Type B pancreatic cell (in vitro differentiated cells): ENCODE measurements around the gene FAM90A1. TPM values are rescaled to one million over a fixed set of nuclear protein-coding genes. Genes with fewer than 3 reads are reported as not detected.
"Not testable (repeated sequence)": the region's sequence is repeated elsewhere in the genome, so short reads cannot be mapped to it uniquely, and the experiment has no call there.

Experiments
- DNase-seq: peaks from one replicate; pipeline ENCODE4 v3.0.0; 2021; ENCODE audit warnings: mixed read lengths; ENCODE audit not compliant: unreplicated experiment; ENCODE audit errors: extremely low spot score
- H3K27ac Mint-ChIP-seq: 2 replicates; pipeline ENCODE4 v1.8.0; 2021; ENCODE audit warnings: mild to moderate bottlenecking, mixed read lengths
- H3K27me3 Mint-ChIP-seq: 2 replicates; pipeline ENCODE4 v1.8.0; 2021; ENCODE audit warnings: mixed read lengths
- H3K36me3 Mint-ChIP-seq: 2 replicates; pipeline ENCODE4 v1.8.0; 2021; ENCODE audit warnings: mixed read lengths
- H3K4me1 Mint-ChIP-seq: one replicate; pipeline ENCODE4 v1.8.0; 2021; ENCODE audit warnings: mixed read lengths; ENCODE audit not compliant: unreplicated experiment
- H3K4me3 Mint-ChIP-seq: 2 replicates; pipeline ENCODE4 v1.8.0; 2021; ENCODE audit warnings: mild to moderate bottlenecking, mixed read lengths
- H3K9me3 Mint-ChIP-seq: 2 replicates; pipeline ENCODE4 v1.8.0; 2021; ENCODE audit warnings: mixed read lengths
- CTCF ChIP-seq: fragments of 200-600 bp; sonication (generic); conservative IDR thresholded peaks from 2 replicates; pipeline ENCODE4 v1.5.0; 2021; ENCODE audit warnings: antibody characterized with exemption, mild to moderate bottlenecking
- total RNA-seq: library from RNA; stranded (reverse); gene quantifications from 2 replicates; pipeline ENCODE4 v1.2.1, GENCODE V29; 2021; ENCODE audit warnings: low replicate concordance

Gene FAM90A1
- total RNA-seq, 1 donor from 2014 or later, result not detected

GRCh38 chr12:8241917-8242621 is 14.7 kb upstream of the FAM90A1 start:
- Mint-ChIP-seq H3K4me3 (peak overlapping the region; percentile 95), H3K27ac (peak overlapping the region; percentile 87)
- not testable (repeated sequence) for DNase-seq, H3K9me3 Mint-ChIP-seq, H3K27me3 Mint-ChIP-seq, H3K36me3 Mint-ChIP-seq, H3K4me1 Mint-ChIP-seq

DNA sequence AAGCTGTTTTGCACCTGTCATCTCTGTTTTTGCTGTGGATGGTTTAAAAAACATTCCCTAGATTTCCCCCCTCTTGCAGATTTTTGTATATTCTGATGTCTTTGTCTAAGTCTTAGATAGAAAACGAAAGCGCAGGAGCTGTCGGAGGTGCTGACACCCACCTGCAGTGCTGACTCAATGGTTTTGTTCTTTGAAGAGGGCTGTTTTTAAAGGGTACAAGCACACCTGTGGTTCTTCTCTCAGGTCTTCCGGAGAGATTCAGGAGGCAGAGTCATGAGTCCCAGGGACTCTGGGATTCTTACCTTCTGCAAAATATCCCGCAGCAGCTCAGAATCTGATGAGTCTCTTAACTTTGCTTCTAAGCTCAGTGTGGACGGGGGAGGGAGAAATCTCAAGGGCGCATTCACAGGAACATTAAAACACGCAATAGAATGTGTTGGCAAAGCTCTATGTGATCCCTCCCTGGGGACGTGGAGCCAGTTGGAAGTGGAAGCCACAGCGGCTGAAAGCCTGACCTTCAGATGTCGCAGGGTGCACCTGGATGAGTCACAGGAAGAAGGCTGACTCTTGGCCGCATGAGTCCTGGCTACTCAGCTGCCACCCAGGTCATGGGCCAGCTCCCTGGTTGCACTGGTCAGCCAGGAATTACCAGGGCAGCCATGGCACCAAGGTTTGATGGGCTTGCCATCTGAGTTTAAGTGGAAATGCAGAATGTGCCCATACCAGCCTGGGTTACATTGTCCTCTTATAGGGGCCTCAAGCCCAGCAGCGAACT is 13.1 kb upstream of the FAM90A1 start:
- H3K4me1 Mint-ChIP-seq, H3K36me3 Mint-ChIP-seq, DNase-seq, H3K9me3 Mint-ChIP-seq, H3K27me3 Mint-ChIP-seq, H3K27ac Mint-ChIP-seq, H3K4me3 Mint-ChIP-seq: not testable (repeated sequence)

GRCh38 chr12:8237031-8237430 is 9.6 kb upstream of the FAM90A1 start:
- not testable (repeated sequence) for H3K36me3 Mint-ChIP-seq, DNase-seq, H3K4me1 Mint-ChIP-seq, H3K4me3 Mint-ChIP-seq, H3K27me3 Mint-ChIP-seq, H3K9me3 Mint-ChIP-seq
- peak overlapping the region; percentile 48 for H3K27ac Mint-ChIP-seq

- not testable (repeated sequence) for H3K4me3 Mint-ChIP-seq, H3K9me3 Mint-ChIP-seq, H3K27ac Mint-ChIP-seq, H3K4me1 Mint-ChIP-seq, DNase-seq, H3K27me3 Mint-ChIP-seq, H3K36me3 Mint-ChIP-seq
Measured at GRCh38 chr12:8235316-8236157, 8.1 kb upstream of the FAM90A1 start.

GRCh38 chr12:8234746-8235145 is 7.3 kb upstream of the FAM90A1 start:
- not testable (repeated sequence) for H3K4me3 Mint-ChIP-seq, H3K27me3 Mint-ChIP-seq, H3K36me3 Mint-ChIP-seq, H3K4me1 Mint-ChIP-seq, DNase-seq, H3K9me3 Mint-ChIP-seq, H3K27ac Mint-ChIP-seq

DNA sequence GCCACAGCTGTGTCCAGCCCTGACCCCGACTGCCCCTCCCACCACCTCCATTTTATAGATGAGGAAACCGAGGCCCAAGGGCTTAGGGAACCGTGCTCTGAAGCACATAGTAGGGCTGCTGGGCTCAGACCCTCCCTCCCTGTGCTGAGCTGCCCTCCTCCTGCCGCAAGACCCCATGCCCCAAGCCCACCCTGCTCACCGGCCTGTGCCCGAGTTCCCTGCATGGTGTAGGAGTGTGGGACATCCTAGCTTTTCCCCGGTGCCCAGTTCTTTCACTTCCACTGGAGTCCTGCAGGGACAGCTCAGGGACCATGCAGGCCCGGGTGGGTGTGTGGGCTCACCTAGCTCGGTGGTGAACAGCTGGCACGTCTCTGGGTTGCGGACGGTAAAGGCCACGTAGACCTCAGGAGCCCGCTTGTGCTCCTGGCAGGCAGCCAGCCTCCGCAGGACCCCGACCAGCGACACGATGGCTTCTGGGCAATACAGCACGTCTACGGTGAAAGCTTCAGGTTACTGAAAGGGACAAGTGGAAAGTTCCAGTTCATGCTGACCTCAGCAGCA is 6.6 kb upstream of the FAM90A1 start:
- not testable (repeated sequence) for H3K4me3 Mint-ChIP-seq, DNase-seq, H3K27me3 Mint-ChIP-seq, H3K27ac Mint-ChIP-seq, H3K9me3 Mint-ChIP-seq, H3K4me1 Mint-ChIP-seq, H3K36me3 Mint-ChIP-seq

- not testable (repeated sequence) for H3K4me1 Mint-ChIP-seq, H3K27ac Mint-ChIP-seq, H3K36me3 Mint-ChIP-seq, H3K4me3 Mint-ChIP-seq, H3K9me3 Mint-ChIP-seq, H3K27me3 Mint-ChIP-seq, DNase-seq
Measured at GRCh38 chr12:8233300-8233855, 6.0 kb upstream of the FAM90A1 start.

GRCh38 chr12:8231666-8232608 is 4.5 kb upstream of the FAM90A1 start:
- H3K9me3 Mint-ChIP-seq, DNase-seq, H3K27me3 Mint-ChIP-seq, H3K4me1 Mint-ChIP-seq, H3K4me3 Mint-ChIP-seq, H3K36me3 Mint-ChIP-seq: not testable (repeated sequence)
- H3K27ac Mint-ChIP-seq, result peak overlapping the region; percentile 55
- TF ChIP-seq CTCF, result peak; percentile 80

GRCh38 chr12:8231049-8231448 is 3.6 kb upstream of the FAM90A1 start:
- H3K36me3 Mint-ChIP-seq, H3K27me3 Mint-ChIP-seq, H3K4me3 Mint-ChIP-seq, DNase-seq, H3K4me1 Mint-ChIP-seq, H3K9me3 Mint-ChIP-seq, H3K27ac Mint-ChIP-seq: not testable (repeated sequence)

DNA sequence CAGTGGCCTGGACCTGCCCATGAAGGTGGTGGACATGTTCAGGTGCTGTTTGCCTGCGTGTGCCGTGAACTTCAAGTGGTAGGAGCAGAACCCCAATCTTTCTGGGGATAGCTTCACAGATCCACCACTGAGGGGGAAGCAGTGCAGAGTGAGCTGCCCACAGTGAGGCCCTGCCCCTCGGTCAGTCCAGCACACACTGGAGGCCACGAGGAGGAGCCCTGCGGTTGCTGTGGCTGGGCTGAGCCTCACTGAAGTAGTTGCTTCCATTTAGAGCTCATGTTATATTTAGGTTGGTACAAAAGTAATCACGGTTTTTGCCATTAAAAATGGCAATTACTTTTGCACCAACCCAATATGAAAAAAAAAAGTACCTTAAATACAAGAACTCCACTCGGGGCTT is 2.1 kb upstream of the FAM90A1 start:
- not testable (repeated sequence) for H3K36me3 Mint-ChIP-seq, H3K4me1 Mint-ChIP-seq, H3K27me3 Mint-ChIP-seq, H3K4me3 Mint-ChIP-seq, H3K27ac Mint-ChIP-seq, H3K9me3 Mint-ChIP-seq, DNase-seq

GRCh38 chr12:8228607-8229006 is 1.2 kb upstream of the FAM90A1 start:
- H3K27me3 Mint-ChIP-seq, DNase-seq, H3K9me3 Mint-ChIP-seq, H3K36me3 Mint-ChIP-seq, H3K27ac Mint-ChIP-seq, H3K4me1 Mint-ChIP-seq, H3K4me3 Mint-ChIP-seq: not testable (repeated sequence)
